Activated naive CD8-positive, alpha-beta T cell treated with anti-CD3 and anti-CD28 coated beads, Interleukin-2, amount 50 U/mL, for 24 hours (primary cell): ENCODE results near the gene STARD10.

Experiments
- ATAC-seq: fragments of 150-1000 bp; cut with Tn5 transposase; one replicate; pipeline ENCODE4 v1.10.0; 2021
- DNase-seq: peaks from one replicate; pipeline ENCODE4 v3.0.0; 2021
- H3K27ac Mint-ChIP-seq: one replicate; pipeline ENCODE4 v1.8.0; 2021; ENCODE audit warnings: mild to moderate bottlenecking, mixed read lengths
- H3K27me3 Mint-ChIP-seq: one replicate; pipeline ENCODE4 v1.8.0; 2021; ENCODE audit warnings: mixed read lengths
- H3K36me3 Mint-ChIP-seq: one replicate; pipeline ENCODE4 v1.8.0; 2021; ENCODE audit warnings: low read depth, mixed read lengths
- H3K4me1 Mint-ChIP-seq: one replicate; pipeline ENCODE4 v1.8.0; 2021; ENCODE audit warnings: mixed read lengths
- H3K4me3 Mint-ChIP-seq: one replicate; pipeline ENCODE4 v1.8.0; 2021; ENCODE audit warnings: mild to moderate bottlenecking, moderate library complexity, mixed read lengths
- H3K9me3 Mint-ChIP-seq: one replicate; pipeline ENCODE4 v1.8.0; 2021; ENCODE audit warnings: mixed read lengths

The STARD10 gene

GRCh38 chr11:72782081-72782920, 11.5 kb downstream of the STARD10 start:
- peak overlapping the region; percentile 71 for H3K27ac Mint-ChIP-seq
- peaks cover 18% of the 10 kb centered on the region for H3K4me1 Mint-ChIP-seq
- no peak for DNase-seq

GRCh38 chr11:72781313-72782080, 12.3 kb downstream of the STARD10 start:
- Mint-ChIP-seq H3K4me3 (peak overlapping the region; percentile 74), H3K4me1 (peaks cover 11% of the 10 kb centered on the region), H3K9me3 (no peaks in the 10 kb centered on the region), H3K27me3 (peaks cover 5% of the 10 kb centered on the region), H3K36me3 (no peaks in the 10 kb centered on the region), H3K27ac (peak overlapping the region; percentile 71)
- DNase-seq (peak; percentile 62), ATAC-seq (peak; percentile 51)

More at GRCh38 chr11:72782081-72782920, 11.5 kb downstream of the STARD10 start:
- Mint-ChIP-seq H3K9me3 (no peaks in the 10 kb centered on the region), H3K4me3 (peak overlapping the region; percentile 74), H3K27me3 (peaks cover 5% of the 10 kb centered on the region), H3K36me3 (no peaks in the 10 kb centered on the region)
- ATAC-seq: no peak

- Mint-ChIP-seq H3K27me3 (peaks cover 5% of the 10 kb centered on the region), H3K27ac (no peak overlapping the region), H3K4me3 (peak overlapping the region; percentile 48), H3K36me3 (no peaks in the 10 kb centered on the region), H3K4me1 (peaks cover 11% of the 10 kb centered on the region), H3K9me3 (no peaks in the 10 kb centered on the region)
- no peak for ATAC-seq
- DNase-seq: no peak
Observed at GRCh38 chr11:72781063-72781312, 12.9 kb downstream of the STARD10 start.

DNA sequence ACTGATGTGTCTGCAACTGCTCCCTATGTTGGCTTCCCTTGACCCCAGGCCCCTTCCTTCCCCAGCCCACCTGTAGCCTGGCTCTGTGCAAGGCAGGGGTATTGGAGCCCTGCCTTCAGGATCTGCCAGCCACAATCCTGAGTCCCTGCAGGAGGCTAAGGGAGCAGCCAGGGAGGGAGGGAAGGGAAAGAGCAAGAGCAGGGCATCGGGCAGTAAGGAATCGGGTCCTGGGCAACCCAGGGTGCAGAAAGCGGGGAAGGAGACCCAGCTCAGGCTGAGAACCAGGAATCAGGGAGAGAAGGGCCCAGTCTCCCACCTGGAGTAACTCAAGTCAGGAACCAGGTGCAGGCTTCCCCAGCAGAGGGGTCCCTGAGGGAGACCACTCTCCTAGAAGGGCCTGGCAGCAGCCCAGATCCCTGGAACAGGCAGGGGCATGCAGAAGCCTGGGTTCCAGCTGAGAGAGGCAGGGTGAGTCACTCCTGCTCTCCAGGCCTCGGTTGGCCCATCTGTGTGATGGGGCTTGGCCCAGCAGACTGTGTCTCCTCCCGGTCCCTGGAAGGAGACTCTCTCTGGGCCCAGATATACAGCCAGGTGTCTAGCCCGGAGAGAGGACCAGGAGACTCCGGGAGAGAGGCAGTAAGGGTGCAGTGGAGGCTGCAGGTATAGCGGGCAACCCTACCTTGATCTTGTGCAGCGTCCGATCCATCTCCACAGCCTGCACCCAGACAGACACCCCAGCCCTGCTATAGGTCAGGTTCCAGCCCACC, 13.4 kb downstream of the STARD10 start:
- DNase-seq: no peak
- Mint-ChIP-seq H3K36me3 (no peaks in the 10 kb centered on the region), H3K9me3 (no peaks in the 10 kb centered on the region), H3K27me3 (peaks cover 5% of the 10 kb centered on the region), H3K4me3 (peak overlapping the region; percentile 48), H3K4me1 (peaks cover 11% of the 10 kb centered on the region), H3K27ac (no peak overlapping the region)
- no peak for ATAC-seq

- Mint-ChIP-seq H3K9me3 (no peaks in the 10 kb centered on the region), H3K27me3 (peaks cover 4% of the 10 kb centered on the region), H3K27ac (no peak overlapping the region), H3K4me1 (peaks cover 11% of the 10 kb centered on the region), H3K36me3 (no peaks in the 10 kb centered on the region), H3K4me3 (no peak overlapping the region)
- ATAC-seq: no peak
- no peak for DNase-seq
Observed at GRCh38 chr11:72779495-72780128, 14.2 kb downstream of the STARD10 start.

DNA sequence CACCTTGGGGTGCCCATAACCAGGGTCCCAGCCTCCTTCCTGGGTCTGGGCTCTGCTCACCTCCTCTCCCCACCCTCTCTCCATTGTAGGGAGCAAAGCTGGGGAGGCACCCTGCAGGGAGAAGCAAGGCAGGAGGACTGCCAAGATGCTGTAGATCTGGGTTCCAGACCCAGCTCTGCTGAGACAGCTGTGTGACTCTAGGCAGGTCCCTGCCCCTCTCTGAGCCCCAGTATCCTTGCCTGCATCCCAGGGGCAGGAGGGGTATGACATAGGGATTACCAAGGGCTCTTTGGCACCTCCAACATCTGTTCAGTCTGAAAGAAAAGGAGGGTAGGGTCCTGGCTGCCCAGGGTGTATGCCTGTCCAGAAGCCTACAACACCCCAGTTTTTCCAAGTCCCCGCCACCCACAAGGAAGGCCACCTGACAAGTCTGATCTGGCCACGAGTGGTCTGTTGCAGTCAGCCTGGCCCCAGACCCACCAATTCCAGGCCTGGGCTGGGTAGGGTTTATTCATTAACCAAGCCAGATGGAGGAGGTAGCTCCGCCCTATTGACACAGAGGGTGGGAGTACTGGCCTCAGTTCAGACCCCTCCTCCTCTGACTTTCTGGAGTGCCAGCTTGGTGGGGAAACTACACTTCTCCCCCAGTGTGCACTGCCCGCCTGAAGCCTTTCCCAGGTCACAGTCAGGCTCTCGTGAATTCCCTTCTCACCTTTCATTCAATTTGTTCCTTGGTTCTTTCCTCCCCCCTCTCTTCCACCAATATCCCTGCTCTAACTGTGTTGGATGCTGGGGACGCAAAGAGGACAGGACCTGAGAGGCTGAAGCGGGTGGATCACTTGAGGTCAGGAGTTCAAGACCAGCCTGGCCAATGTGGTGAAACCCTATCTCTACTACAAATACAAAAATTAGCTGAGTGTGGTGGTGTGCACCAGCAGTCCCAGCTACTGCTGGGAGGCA, 15.0 kb downstream of the STARD10 start:
- Mint-ChIP-seq H3K36me3 (no peaks in the 10 kb centered on the region), H3K27me3 (peaks cover 4% of the 10 kb centered on the region), H3K9me3 (no peaks in the 10 kb centered on the region), H3K4me1 (peaks cover 11% of the 10 kb centered on the region), H3K4me3 (no peak overlapping the region), H3K27ac (no peak overlapping the region)
- DNase-seq (no peak), ATAC-seq (no peak)

DNA sequence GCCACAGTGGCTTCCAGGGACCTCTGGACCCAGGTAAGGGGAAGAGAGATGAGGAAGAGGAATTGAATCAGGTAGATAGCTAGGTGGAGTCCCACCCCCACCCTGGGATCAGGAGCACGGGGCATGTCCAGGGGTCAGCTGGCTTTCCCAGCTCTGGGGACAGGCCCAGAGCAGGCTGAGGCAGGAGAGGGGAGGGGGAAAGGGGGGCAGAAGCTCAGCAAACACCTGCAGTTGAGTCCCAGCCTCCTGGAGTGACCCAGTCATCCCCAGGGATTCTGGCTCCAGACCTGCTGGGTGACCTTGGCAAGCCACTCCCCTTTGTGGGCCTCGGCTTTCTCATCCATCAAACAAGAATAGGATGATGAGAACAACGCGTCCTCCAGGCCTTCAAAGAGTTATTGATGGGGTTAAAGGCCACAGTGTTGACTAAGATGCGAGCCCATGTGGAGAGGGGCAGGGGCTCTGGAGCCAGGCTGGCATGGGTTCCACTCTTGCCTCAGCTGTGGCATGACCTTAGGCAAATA, 16.0 kb downstream of the STARD10 start:
- Mint-ChIP-seq H3K9me3 (no peaks in the 10 kb centered on the region), H3K27me3 (peaks cover 4% of the 10 kb centered on the region), H3K4me3 (no peak overlapping the region), H3K4me1 (peaks cover 11% of the 10 kb centered on the region), H3K36me3 (no peaks in the 10 kb centered on the region), H3K27ac (no peak overlapping the region)
- no peak for ATAC-seq
- no peak for DNase-seq

DNA sequence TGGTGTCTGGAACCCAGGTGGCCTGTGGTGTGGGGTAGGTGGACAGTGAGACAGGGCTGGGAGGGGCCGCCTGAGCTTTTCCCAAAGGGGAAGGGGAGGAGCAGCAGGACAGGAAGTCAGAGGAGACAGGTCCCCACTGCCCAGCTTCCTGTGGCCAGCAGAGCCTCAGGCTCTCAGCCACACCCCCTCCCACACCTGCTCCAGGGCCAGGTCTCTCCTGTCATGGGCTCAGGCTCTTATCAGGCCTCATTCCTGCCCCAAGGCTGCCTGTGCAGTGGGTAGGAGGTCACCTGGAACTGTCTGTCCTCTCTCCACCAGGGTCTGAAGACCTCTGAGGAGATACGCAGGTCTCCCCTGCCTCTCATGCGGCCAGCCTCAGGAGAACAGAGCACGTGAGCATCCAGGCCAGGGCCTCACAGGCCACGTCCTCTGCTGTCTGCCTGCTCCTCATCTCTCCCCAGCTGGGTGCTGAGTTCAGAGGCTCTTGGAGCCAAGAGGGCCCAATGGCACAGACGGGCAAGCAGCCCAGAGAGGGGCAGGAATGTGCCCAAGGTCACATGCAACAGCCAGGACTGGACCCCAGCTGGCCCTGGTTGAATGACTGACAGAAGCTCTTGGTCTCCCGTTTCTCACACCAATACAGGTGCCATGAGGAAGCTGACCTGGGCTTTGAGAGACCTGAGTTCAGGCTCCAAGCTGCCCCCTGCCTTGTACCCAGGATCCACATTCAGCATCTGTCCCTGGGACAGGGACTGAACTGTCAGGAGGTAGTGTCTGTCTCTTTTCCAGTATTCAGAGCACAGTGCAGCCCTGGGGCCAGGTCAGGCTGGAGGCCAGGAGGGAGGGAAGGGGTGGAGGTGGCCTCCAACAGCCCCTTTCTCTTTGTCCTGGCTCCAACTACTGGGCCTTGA, 16.7 kb downstream of the STARD10 start:
- H3K4me3 Mint-ChIP-seq: no peak overlapping the region
- no peaks in the 10 kb centered on the region for H3K9me3 Mint-ChIP-seq
- no peaks in the 10 kb centered on the region for H3K36me3 Mint-ChIP-seq
- no peak overlapping the region for H3K27ac Mint-ChIP-seq
- ATAC-seq (no peak), DNase-seq (no peak)
- peaks cover under 1% of the 10 kb centered on the region for H3K27me3 Mint-ChIP-seq
- H3K4me1 Mint-ChIP-seq: peaks cover 7% of the 10 kb centered on the region

DNA sequence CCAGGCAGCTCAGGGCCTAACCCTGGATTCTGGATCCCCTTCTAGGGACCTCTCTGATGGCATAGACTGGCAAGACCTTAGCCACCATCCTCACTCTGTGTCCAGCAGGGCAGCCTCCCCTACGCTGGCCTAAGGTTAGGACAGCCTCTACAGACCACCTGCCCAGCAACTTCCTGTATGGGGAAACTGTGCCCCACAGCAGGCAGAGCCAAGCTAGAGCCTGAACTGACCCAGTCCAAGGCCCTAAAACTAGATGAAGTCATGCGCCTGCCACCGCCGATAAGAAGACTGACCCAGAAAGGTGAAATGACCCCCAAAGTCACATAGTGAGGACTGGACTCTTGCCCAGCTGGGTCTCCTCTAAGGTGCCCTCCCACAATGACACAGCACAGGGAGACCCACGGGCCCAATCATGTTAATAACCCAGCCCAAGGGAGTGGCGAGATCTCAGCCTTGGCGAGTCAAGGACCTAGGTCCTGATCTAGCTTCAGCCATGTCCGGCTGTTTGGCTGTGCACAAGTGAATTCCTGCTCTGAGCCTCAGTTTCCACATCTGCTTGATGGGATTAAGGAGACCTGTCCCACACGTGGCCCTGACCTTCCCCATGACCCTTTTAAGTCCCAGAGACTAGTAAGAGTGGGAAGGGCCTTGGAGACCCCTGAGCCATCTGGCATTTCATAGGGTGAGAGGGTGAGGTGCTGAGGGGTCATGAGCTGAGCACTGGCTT, 17.6 kb downstream of the STARD10 start:
- no peaks in the 10 kb centered on the region for H3K36me3 Mint-ChIP-seq
- peaks cover 4% of the 10 kb centered on the region for H3K4me1 Mint-ChIP-seq
- no peak overlapping the region for H3K4me3 Mint-ChIP-seq
- no peak for DNase-seq
- no peaks in the 10 kb centered on the region for H3K9me3 Mint-ChIP-seq
- no peaks in the 10 kb centered on the region for H3K27me3 Mint-ChIP-seq
- ATAC-seq: no peak
- no peak overlapping the region for H3K27ac Mint-ChIP-seq

GRCh38 chr11:72775288-72776110, 18.3 kb downstream of the STARD10 start:
- DNase-seq (no peak), ATAC-seq (no peak)
- Mint-ChIP-seq H3K36me3 (no peaks in the 10 kb centered on the region), H3K4me3 (no peak overlapping the region), H3K9me3 (no peaks in the 10 kb centered on the region), H3K27me3 (no peaks in the 10 kb centered on the region), H3K27ac (no peak overlapping the region), H3K4me1 (peaks cover 4% of the 10 kb centered on the region)

DNA sequence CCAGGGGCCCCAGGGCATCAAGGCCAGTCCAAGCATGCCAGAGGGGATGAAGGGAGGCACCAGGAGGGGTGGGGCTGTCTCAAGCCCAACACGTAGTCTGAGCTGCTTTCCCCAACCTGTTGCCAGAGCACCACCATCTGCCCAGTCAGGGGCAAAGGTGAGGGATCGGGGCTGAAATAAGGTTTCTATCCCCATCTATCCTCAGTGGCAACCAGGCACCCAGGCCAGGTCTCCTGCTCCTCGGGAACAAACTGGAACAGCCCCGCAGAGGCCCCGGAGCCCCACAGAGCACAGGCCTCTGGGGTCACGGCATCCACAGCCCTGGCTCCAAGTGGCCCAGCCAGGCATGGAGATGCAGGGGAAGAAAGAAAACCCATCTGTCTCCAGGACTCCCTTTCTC, 19.3 kb downstream of the STARD10 start:
- peaks cover under 1% of the 10 kb centered on the region for H3K4me1 Mint-ChIP-seq
- no peak for ATAC-seq
- no peaks in the 10 kb centered on the region for H3K36me3 Mint-ChIP-seq
- DNase-seq: no peak
- no peaks in the 10 kb centered on the region for H3K27me3 Mint-ChIP-seq
- no peak overlapping the region for H3K4me3 Mint-ChIP-seq
- no peak overlapping the region for H3K27ac Mint-ChIP-seq
- H3K9me3 Mint-ChIP-seq: no peaks in the 10 kb centered on the region
